Neural progenitor cell (in vitro differentiated cells): ENCODE data around the gene CKS1B. TPM values are rescaled to one million over a fixed set of nuclear protein-coding genes. Genes with fewer than 3 reads are reported as not detected.

Experiments used
- DNase-seq: peaks from one replicate; pipeline ENCODE4 v3.0.0-alpha.2; 2016; ENCODE audit warnings: low spot score
- H2AFZ ChIP-seq: fragments of 200-600 bp; sonication (generic); replicated peaks from 2 replicates; pipeline ENCODE4 v1.6.1; 2016; ENCODE audit warnings: antibody characterized with exemption
- H3F3A ChIP-seq: fragments of 200-600 bp; sonication (generic); 2 replicates; pipeline ENCODE4 v1.6.1; 2016; ENCODE audit warnings: antibody characterized with exemption, low read depth
- H3K27ac ChIP-seq: fragments of 200-600 bp; sonication (generic); 2 replicates; pipeline ENCODE4 v1.5.1; 2016; ENCODE audit warnings: mild to moderate bottlenecking
- H3K27me3 ChIP-seq: fragments of 200-600 bp; sonication (generic); 2 replicates; pipeline ENCODE4 v1.6.1; 2016; ENCODE audit warnings: mild to moderate bottlenecking, moderate library complexity
- H3K36me3 ChIP-seq: fragments of 200-600 bp; sonication (generic); 2 replicates; pipeline ENCODE4 v1.5.1; 2016
- H3K4me1 ChIP-seq: fragments of 200-600 bp; sonication (generic); 2 replicates; pipeline ENCODE4 v1.6.1; 2016; ENCODE audit warnings: mixed run types
- H3K4me2 ChIP-seq: fragments of 200-600 bp; sonication (generic); 2 replicates; pipeline ENCODE4 v1.6.1; 2016
- H3K4me3 ChIP-seq: fragments of 200-600 bp; sonication (generic); 2 replicates; pipeline ENCODE4 v1.5.1; 2016
- H3K79me2 ChIP-seq: fragments of 200-600 bp; sonication (generic); 2 replicates; pipeline ENCODE4 v1.6.1; 2016; ENCODE audit warnings: low read depth
- H3K9ac ChIP-seq: fragments of 200-600 bp; sonication (generic); 2 replicates; pipeline ENCODE4 v1.6.1; 2016
- H3K9me3 ChIP-seq: fragments of 200-600 bp; sonication (generic); 2 replicates; pipeline ENCODE4 v1.5.1; 2016; ENCODE audit warnings: low read depth
- H4K20me1 ChIP-seq: fragments of 200-600 bp; sonication (generic); 2 replicates; pipeline ENCODE4 v1.6.1; 2016; ENCODE audit warnings: low read depth
- H3K27ac Mint-ChIP-seq: 3 replicates; pipeline ENCODE4 v1.8.0; 2021; ENCODE audit warnings: mixed read lengths
- H3K27me3 Mint-ChIP-seq: 2 replicates; pipeline ENCODE4 v1.8.0; 2022; ENCODE audit warnings: low read depth, mild to moderate bottlenecking, inconsistent platforms, moderate library complexity, mixed read lengths; ENCODE audit not compliant: insufficient read depth
- H3K36me3 Mint-ChIP-seq: 3 replicates; pipeline ENCODE4 v1.8.0; 2021; ENCODE audit warnings: mixed read lengths
- H3K4me1 Mint-ChIP-seq: 3 replicates; pipeline ENCODE4 v1.8.0; 2021; ENCODE audit warnings: mixed read lengths
- H3K4me3 Mint-ChIP-seq: 3 replicates; pipeline ENCODE4 v1.8.0; 2021; ENCODE audit warnings: mild to moderate bottlenecking, moderate library complexity, mixed read lengths
- H3K9me3 Mint-ChIP-seq: 3 replicates; pipeline ENCODE4 v1.8.0; 2020; ENCODE audit warnings: mixed read lengths
- CTCF ChIP-seq: fragments of 200-600 bp; sonication (generic); IDR thresholded peaks from 2 replicates; pipeline ENCODE4 v1.5.1; 2017; ENCODE audit warnings: antibody characterized with exemption, mild to moderate bottlenecking
- EZH2 ChIP-seq: fragments of 200-600 bp; sonication (generic); IDR thresholded peaks from 2 replicates; pipeline ENCODE4 v1.6.1; 2017; ENCODE audit warnings: antibody characterized with exemption, mild to moderate bottlenecking, moderate library complexity
- EZH2phosphoT487 ChIP-seq: fragments of 200-600 bp; sonication (generic); IDR thresholded peaks from 2 replicates; pipeline ENCODE4 v1.6.1; 2017; ENCODE audit warnings: antibody characterized with exemption
- total RNA-seq: library from RNA; depleted of rRNA; stranded (reverse); fragments of >200 nt; gene quantifications from 2 replicates; pipeline ENCODE4 v1.2.3, GENCODE V29; 2015; ENCODE audit warnings: low replicate concordance

CKS1B gene
- total RNA-seq, 1 donor from 2014 or later = 297 TPM

GRCh38 chr1:154945160-154945961 is 29.1 kb upstream of the CKS1B start:
- H3K27ac ChIP-seq = no peak overlapping the region

GRCh38 chr1:154945962-154946850 is 28.3 kb upstream of the CKS1B start:
- H3K4me3 Mint-ChIP-seq = no peak overlapping the region
- Histone ChIP-seq H3F3A (peaks cover 19% of the 10 kb centered on the region), H2AFZ (no peak overlapping the region), H3K9ac (no peak overlapping the region), H3K36me3 (no peaks in the 10 kb centered on the region), H3K27me3 (no peaks in the 10 kb centered on the region), H3K4me1 (peaks cover 5% of the 10 kb centered on the region), H4K20me1 (peaks cover 23% of the 10 kb centered on the region), H3K79me2 (no peaks in the 10 kb centered on the region), H3K27ac (no peak overlapping the region), H3K4me3 (no peak overlapping the region), H3K4me2 (no peak overlapping the region), H3K9me3 (no peaks in the 10 kb centered on the region)
- peak overlapping the region; percentile 5 for H3K27ac Mint-ChIP-seq
- TF ChIP-seq EZH2phosphoT487 (no peak), EZH2 (no peak), CTCF (no peak)
- no peaks in the 10 kb centered on the region for H3K9me3 Mint-ChIP-seq
- peaks cover 6% of the 10 kb centered on the region for H3K36me3 Mint-ChIP-seq
- H3K4me1 Mint-ChIP-seq = peaks cover 19% of the 10 kb centered on the region
- no peaks in the 10 kb centered on the region for H3K27me3 Mint-ChIP-seq
- DNase-seq = no peak

More at GRCh38 chr1:154945160-154945961, 29.1 kb upstream of the CKS1B start:
- H3K27me3 Mint-ChIP-seq = peaks cover 2% of the 10 kb centered on the region
- H3K4me1 Mint-ChIP-seq = peaks cover 27% of the 10 kb centered on the region
- no peak overlapping the region for H3K27ac Mint-ChIP-seq
- Histone ChIP-seq H3K9ac (no peak overlapping the region), H3K27me3 (no peaks in the 10 kb centered on the region), H3K4me1 (peaks cover 13% of the 10 kb centered on the region), H3K79me2 (no peaks in the 10 kb centered on the region), H4K20me1 (peaks cover 14% of the 10 kb centered on the region), H3K4me2 (no peak overlapping the region), H3K36me3 (no peaks in the 10 kb centered on the region), H3K4me3 (no peak overlapping the region), H2AFZ (no peak overlapping the region), H3K9me3 (no peaks in the 10 kb centered on the region), H3F3A (peaks cover 19% of the 10 kb centered on the region)
- no peak overlapping the region for H3K4me3 Mint-ChIP-seq
- DNase-seq = no peak
- TF ChIP-seq EZH2 = no peak
- TF ChIP-seq EZH2phosphoT487 = no peak
- no peak for TF ChIP-seq CTCF
- H3K36me3 Mint-ChIP-seq = peaks cover 3% of the 10 kb centered on the region
- H3K9me3 Mint-ChIP-seq = no peaks in the 10 kb centered on the region

GRCh38 chr1:154948079-154948478 is 26.4 kb upstream of the CKS1B start:
- no peak for DNase-seq
- Histone ChIP-seq H3K4me1 (no peaks in the 10 kb centered on the region), H3K36me3 (no peaks in the 10 kb centered on the region), H3K4me3 (no peak overlapping the region), H3F3A (peaks cover 11% of the 10 kb centered on the region), H3K4me2 (no peak overlapping the region), H4K20me1 (peaks cover 42% of the 10 kb centered on the region), H3K9me3 (no peaks in the 10 kb centered on the region), H3K27ac (no peak overlapping the region), H2AFZ (no peak overlapping the region), H3K9ac (no peak overlapping the region), H3K27me3 (no peaks in the 10 kb centered on the region), H3K79me2 (peaks cover 9% of the 10 kb centered on the region)
- Mint-ChIP-seq H3K4me1 (peaks cover 23% of the 10 kb centered on the region), H3K9me3 (no peaks in the 10 kb centered on the region), H3K27ac (no peak overlapping the region), H3K4me3 (no peak overlapping the region), H3K36me3 (peaks cover 8% of the 10 kb centered on the region), H3K27me3 (peaks cover 4% of the 10 kb centered on the region)
- TF ChIP-seq EZH2phosphoT487 = no peak
